ENCODE data around the gene RALGPS1.
"Not testable (repeated sequence)": the region's sequence is repeated elsewhere in the genome, so short reads cannot be mapped to it uniquely, and the experiment has no call there.

RALGPS1 gene

GRCh38 chr9:126989847-126990842, 75.6 kb downstream of the RALGPS1 start:
- no peak for DNase-seq

- no peak for DNase-seq
These were observed 76.6 kb downstream of the RALGPS1 start for GRCh38 chr9:126991183-126991582.

- no peak for DNase-seq
These were observed 77.8 kb downstream of the RALGPS1 start for GRCh38 chr9:126992427-126992826.

- no peak for DNase-seq
These were observed 84.9 kb downstream of the RALGPS1 start for GRCh38 chr9:126999315-127000068.

- DNase-seq, result peak; percentile 19
These were observed 90.6 kb downstream of the RALGPS1 start for GRCh38 chr9:127004946-127005769.

- no peak for DNase-seq
These were observed 91.3 kb downstream of the RALGPS1 start for GRCh38 chr9:127005770-127006314.

GRCh38 chr9:127007638-127008037, 93.1 kb downstream of the RALGPS1 start:
- DNase-seq, result no peak

GRCh38 chr9:127008076-127008475, 93.5 kb downstream of the RALGPS1 start:
- no peak for DNase-seq

- no peak for DNase-seq
These were observed 97.2 kb downstream of the RALGPS1 start for GRCh38 chr9:127011772-127012171.

- no peak for DNase-seq
These were observed 97.7 kb downstream of the RALGPS1 start for GRCh38 chr9:127012250-127012649.

GRCh38 chr9:127013597-127013996, 99.0 kb downstream of the RALGPS1 start:
- DNase-seq, result no peak

- DNase-seq, result no peak
These were observed 99.8 kb downstream of the RALGPS1 start for GRCh38 chr9:127014216-127014909.

GRCh38 chr9:127014910-127015540, 100.4 kb downstream of the RALGPS1 start:
- no peak for DNase-seq

GRCh38 chr9:127015921-127016512, 101.4 kb downstream of the RALGPS1 start:
- DNase-seq, result no peak

GRCh38 chr9:127017979-127018378, 103.4 kb downstream of the RALGPS1 start:
- DNase-seq, result not testable (repeated sequence)

GRCh38 chr9:127018935-127019334, 104.4 kb downstream of the RALGPS1 start:
- DNase-seq, result no peak

GRCh38 chr9:127020036-127020801, 105.6 kb downstream of the RALGPS1 start:
- DNase-seq, result no peak

- no peak for DNase-seq
These were observed 106.2 kb downstream of the RALGPS1 start for GRCh38 chr9:127020802-127021078.

- DNase-seq, result peak; percentile 83
These were observed 107.2 kb downstream of the RALGPS1 start for GRCh38 chr9:127021664-127022363.

All from NCI-H446 treated with DMSO at 0.1 percent for 48 hours (cell line).